ENCODE results near the gene GZF1.

The GZF1 gene

DNA sequence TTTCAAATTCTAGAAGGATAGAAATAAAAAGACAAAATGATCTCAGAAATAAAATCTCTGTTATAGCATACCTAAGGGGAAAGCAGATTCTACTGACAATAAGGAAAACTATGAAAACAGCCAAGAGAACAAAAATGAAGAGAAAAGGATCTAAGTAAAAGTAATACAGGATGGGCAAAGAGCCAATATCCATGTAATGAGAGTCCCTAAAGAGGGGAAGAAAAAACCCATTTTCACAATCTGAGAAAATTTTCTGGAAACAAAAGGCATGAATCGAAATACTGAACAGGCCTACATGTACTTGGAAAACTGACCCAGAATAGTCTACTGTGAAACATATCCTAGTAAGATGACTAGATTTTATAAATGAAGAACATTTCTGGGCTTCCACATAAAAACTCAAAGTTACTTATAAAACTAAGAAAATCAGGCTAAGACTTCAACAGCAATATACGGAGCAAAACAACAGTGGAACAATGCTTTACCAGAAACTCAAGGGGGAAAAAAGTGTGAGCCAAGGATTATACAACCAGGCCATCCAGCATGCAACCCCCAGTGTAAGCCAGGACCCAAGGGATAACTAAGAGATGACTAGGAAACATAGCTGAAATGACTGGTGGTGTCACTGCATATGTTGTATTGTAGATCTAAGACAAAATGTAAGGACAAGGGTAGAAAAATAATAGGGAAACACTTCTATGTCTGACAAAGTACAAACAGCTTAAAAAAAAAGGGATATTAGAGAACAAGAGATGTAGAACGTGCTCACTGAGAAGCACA lies 49.1 kb downstream of the GZF1 start:
- no peak for DNase-seq

DNA sequence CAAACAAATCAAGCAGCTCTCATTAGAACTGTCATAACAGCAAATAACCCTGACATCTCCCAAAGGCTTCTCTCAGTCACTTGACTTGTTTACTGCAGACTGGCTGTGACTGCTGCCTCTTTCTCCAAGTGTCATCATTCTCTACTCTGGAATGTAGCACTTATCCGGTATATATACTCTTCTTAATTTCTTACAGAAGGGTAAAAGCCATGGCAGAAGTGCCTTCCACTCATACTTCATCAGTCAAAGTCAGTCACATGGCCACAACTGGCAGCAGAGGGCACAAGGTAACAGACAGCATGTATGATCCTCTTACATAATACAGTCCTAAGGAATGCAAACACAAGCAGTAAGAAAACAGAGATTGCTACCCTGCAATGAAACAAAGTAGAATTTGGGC lies 50.0 kb downstream of the GZF1 start:
- no peak for DNase-seq

DNA sequence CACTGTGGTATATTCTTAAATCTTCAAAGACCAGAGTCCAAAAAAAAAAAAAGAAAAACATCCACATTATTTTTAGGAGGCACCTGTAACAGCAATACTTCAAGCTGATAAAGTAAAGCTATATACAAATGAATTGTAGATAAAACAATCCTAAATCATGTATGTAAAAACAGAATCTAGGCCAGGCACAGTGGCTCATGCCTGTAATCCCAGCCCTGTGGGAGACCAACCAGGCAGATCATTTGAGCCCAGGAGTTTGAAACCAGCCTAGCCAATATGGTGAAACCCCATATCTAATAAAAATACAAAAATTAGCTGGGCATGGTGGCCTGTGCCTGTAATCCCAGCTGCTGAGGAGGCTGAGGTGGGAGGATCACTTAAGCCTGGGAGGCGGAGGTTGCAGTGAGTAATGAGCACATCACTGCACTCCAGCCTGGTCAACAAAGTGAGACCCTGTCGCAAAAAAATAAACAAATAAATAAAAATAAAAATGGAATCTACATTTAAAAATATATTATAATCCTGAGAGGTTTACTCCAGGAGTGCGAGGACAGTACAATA lies 52.0 kb downstream of the GZF1 start:
- DNase-seq: no peak

DNA sequence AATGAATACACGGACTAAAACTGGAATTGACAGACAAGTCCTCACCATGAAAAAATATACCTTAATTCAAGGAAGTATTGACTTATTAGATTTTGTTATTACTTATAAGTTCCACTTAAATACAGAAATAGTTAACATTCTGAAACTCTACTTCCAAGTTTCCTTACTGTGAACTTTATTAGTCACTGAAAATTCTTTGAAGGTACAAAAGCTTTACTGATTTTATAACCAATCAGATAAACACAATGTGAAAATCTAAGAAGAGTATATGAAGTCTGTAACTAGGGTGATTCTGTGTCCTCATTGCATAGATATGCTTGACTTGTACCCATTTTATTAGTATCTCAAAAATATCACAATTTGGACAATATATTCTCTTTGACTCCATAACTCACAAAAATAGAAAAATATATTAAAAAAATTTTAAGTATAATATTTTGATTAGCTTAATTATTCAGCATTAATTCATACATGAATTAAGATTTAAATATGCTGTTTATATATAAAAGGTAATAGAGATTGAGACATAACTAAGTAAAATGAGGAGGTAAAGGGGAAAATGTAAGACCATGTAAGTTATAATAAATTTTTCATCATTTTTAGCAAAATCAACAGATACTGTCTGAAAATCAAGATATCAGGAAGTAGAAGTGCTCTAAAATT lies 52.7 kb downstream of the GZF1 start:
- DNase-seq: no peak

DNA sequence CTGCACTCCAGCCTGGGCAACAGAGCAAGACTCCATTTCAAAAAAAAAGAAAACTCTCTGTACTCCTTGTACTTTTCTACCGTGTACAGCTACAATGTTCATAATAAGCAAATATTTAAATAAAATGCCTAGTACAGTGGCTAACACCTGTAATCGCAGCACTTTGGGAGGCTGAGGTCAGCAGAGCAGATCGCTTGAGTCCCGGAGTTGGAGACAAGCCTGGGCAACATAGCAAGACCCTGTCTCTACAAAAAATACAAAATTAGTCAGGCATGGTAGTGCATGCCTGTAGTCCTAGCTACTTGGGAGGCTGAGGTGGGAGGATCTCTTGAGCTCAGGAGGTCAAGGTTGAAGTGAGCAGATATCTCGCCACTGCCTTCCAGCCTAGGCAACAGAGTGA lies 53.6 kb downstream of the GZF1 start:
- no peak for DNase-seq

DNA sequence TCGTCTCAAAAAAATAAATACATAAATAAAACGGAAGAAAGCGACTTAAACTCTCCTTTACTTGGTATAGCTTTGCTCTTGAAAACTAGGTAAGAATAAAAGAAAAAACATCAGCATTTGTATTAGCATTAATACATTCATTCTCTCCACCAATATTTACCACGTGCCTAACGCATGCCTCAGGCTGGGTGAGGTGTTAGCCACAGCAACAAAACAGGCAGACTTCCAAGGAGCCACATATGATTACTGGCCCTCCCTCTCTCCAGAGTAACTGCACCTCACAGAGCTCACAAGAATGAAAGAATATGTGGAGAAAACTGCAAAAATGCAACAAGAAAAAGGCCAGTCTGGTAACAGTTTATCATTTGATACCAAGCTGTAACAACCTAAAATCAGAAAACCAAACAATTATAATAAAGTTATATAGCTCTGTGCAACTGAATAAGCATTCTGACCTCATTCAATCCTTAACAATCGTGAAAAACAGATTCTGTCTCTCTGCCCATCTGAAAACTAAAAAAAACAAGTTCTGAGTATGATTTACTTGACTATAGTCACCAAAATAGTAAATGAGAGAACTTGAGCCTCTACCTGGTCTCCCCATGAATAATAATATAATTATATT lies 54.1 kb downstream of the GZF1 start:
- no peak for DNase-seq

DNA sequence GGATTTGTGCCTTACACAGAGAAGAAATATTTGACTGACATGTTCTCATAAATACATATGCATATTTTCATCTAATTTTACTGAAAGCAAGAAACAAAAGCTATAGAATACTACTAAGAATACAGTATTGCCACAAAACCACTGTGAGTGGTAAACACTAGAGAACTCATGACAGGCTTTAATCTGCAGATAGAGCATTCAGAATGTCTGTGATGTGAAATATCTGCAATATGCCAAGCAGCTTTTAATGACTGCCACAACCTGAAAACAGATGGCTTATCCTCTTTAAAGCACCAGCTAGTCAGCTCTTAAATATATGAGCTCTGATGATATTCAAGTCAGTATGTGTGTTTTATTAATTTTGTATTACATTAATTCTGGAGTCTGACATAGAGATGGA lies 55.9 kb downstream of the GZF1 start:
- no peak for DNase-seq

DNA sequence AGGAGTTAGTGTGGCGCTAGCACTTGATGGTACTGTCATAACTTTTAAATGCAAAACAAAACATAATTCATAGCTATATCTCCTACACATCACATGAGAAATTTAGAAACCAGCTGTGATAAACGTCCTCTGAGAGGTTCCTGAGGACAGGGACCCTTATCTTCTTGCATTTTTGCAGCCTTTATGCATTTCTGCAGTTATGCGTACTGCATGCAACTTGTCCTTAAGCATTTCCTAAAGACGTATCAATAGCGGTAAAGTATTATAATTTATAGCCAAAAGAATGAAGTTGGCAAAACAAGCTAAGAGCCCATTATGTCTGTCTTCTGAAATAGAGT lies 57.6 kb downstream of the GZF1 start:
- DNase-seq: no peak

DNA sequence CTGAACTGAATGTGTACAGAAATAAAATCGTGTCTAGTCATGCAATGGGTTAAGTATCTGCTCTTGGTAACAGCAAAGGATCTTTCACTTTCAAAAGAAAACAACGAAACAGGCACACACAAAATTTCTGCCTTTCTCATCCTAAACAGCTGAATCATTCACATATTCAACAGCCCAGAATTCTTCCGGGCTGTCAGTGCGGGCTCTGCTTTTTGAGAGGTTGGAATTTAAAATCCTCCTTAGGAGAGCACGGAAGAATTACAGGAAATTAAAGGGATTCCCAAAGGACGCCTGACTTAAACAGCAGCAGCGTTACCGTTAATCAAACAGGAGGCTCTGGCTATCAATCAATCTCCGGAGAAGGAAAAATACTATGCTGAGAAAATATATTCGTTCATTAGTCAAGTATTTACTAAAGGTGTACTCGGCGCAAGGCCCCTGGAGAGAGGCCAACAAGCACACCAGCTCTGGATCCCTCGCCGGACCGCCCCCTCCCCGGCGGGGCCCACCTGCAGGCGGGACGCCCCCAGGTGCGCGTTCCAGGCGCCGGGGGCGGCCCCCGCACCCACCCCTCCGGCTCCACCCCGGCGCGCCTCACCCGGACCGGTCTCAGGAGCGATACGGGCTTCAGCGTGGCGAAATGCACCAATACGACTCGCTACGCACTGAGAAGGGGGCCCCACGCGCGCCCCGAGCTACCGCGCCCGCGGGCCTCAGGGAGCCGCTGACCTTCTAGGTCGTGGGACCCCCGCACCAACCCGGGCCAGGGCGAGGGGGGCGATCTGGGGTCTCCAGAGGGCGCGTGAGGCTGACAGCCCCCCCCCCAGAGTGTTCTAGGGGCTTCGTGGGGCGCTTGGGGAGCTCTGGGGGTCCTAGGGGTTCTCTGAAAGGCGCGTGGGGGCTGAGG lies 58.3 kb downstream of the GZF1 start:
- DNase-seq: no peak

DNA sequence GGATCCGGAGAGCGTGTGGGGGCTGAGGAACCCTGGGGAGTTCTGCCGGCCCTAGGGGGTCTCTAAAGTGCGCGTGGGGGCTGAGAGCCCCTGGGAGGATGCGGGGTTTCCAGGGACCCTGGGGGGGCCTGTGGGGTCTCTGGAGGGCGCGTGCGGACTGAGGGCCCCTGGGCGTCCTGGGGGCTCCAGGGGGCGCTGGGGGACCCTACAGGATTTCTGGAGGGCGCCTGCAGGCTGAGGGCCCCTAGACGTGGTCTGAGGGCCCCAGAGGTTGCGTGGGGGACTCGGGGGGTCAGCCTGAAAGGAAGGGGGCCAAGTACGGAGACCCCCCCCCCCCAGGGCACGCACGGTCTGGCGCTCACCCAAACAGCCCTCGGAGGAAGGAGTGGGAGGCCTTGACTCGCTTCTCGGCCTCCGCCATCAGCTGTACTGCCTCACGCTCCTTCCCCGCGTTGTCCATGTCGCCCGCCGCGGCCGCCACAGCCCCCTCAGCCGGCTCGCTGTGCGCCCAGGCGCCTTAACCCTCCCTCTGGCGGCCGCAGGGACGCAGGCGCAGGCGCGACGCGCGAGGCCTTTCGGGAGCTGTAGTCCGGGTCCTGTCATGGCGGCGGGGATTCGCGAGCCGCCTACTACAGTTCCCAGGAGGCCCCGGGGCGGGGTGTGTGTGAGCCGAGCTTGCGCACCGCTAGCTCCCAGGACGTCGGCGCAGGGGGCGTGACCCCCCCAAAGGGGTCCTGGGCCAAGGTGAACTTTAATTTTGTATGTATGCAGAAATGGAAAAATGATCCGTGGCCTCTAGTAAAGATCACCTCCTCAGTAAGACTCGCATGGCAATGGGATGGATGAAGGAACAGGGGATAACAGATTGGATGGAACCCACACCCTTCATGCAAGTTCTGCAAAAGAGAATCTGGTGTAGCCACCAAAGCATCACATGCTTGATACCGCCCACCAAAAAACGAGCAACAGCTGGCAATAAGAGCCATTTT lies 59.3 kb downstream of the GZF1 start, which contains the start of gene NAPB:
Gene NAPB, minus strand, starts transcription at position 546 of the 989 bp plus-strand sequence. Its CDS starts 86 bp downstream, at position 460.
- DNase-seq: peak; percentile 58

Data from DMS79 (cell line).